NK-92 (cell line): ENCODE results near the gene ABCB6.
A peak's percentile ranks its signal among the peaks of the same experiment; 100 is the strongest.
"Not testable (repeated sequence)": the region's sequence is repeated elsewhere in the genome, so short reads cannot be mapped to it uniquely, and the experiment has no call there.

Experiments used
- DNase-seq: peaks from one replicate; lab custom pipeline; 2025; ENCODE audit not compliant: unreplicated experiment; lab: John Stamatoyannopoulos, UW

Gene ABCB6

DNA sequence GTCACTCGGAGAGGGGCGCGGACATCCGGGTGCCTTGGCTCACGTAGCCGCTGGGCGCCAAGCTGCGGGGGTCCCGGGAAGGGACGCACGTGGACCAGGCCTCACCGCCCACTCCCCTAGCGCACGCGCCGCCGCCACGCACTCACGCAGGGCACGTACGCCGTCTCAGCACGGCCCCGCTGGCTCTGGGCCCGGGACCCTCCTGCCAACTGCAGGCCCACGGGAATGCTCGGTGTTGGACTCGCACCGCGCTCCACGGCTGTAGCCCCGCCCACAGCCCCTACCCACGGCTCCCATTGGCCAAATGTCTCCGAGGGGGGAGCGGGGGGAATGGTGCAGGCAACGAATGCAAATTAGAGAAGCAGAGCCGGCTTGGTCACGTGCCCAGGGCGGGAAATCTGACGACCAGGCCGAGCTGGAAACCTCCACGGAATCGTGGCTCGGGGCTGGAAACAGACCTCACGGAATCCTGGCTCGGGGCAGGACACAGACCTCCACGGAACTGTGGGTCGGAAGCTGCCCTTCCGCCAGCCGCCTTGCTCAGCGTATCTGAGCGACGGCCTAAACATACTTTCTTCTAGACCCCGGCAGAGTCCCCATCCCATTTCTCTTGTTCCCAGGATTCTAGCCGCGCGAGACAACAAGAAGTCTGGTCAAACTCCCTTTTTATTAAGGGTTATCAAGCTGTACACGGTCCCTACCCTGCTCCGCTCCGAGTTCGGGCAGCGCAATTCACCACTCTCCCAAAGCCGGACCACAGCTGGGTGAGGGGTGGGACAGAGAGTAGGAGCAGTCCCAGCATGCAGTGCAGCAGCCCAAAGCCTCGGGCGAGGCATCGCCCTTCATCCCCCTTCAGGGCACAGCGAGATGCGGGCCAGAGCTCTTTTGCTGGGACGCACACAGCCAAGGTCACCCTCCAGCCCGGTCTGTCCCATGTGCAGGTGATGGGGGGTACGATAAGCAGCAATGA, at the start of gene ABCB6:
Gene ABCB6 (minus strand): TSS at position 227 of the 970 bp plus-strand sequence. CDS start 285 bp downstream, outside the sequence.
- DNase-seq: peak; percentile 33

DNA sequence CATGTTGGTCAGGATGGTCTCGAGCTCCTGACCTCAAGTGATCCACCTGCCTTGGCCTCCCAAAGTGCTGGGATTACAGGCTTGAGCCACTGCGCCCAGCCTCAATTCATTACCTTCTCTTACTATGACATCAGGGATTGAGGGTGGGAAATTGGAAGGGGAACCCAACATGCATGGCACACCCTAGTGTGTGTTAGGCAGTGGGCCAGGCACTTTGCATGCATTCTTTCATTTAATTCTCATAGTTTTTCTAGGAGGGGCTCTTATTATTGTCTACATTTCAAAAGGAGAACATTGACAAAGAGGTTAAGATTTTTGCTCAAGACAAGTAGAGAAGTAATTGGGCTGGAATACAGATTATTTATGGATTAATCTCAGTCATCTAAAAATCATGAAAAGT, 49.5 kb upstream of the ABCB6 start:
- no peak for DNase-seq

DNA sequence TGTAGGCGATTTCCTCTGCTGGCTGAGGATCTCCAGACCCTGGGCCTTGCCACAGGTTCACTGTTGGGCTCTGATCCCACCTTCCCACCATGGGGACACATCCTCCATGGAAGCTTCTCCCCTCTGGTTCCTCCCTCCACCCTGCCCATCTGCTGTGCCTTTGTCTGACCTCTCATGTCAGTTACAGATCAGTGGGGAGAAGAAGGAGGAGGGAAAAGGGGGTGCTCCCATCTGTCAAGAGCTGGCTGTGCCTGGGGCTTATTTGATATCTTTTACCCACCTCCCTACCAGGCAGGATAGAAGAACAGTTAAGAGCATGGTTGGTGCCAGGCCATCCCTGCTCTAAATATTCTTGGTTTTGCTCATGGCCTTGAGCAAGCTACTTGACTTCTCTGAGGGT, 48.1 kb upstream of the ABCB6 start:
- no peak for DNase-seq

DNA sequence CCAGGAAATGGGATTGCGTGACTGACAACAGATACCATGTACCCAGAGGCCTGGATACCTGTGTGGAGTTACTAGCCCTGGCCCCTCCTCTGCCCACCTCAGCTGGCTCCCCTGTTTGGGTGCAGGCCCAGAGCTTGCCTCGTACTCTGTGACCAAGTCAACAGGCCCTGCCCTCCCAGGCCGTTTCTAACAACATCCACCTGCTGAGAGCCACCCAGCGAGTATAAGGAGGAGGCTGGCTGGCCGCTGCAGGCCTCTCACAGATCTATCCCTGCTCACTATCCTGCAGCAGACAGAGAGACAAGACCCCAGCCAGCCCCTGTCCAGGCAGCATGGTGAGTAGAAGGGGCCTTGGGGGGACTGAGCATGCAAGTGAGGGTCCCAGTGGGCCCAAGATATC, 47.5 kb upstream of the ABCB6 start:
- no peak for DNase-seq

DNA sequence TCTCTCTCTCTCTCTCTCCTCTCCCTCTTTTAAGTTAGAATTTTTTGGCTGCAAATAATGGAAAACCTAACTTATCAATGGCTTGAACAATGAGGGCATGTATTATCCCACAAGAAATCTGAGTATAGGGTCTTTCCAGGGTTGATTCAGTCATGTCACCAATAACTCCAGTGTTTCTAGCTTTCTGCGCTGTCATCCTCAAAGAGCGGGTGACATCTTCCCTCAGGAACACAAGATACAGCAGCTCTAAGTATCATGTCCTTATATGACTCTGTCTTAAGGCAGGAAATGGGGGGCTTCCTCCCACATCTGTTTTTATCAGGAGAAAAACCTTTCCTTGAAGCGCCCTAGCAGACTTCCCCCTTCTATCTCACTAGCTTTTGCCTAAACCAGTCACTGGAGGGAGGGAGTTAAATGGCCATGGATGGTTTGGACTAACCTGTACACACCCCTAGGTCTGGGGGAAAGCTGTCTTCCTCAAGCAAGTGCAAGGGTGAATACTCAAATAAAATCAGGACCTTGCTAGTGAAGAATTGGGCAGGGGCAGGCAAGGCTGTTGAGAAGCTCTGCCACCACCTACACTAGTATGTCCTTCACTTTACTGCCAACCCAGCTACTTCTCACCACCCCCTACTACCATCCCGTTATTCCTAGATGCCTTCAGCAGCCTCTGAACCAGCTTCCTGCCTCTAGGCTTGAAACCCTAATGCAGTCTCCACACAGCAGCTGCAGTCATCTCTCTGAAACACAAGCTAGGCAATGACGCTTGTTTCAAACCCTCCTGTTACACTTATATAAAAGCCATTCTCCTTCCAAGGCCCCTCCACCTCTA, 42.5 kb upstream of the ABCB6 start:
- no peak for DNase-seq

DNA sequence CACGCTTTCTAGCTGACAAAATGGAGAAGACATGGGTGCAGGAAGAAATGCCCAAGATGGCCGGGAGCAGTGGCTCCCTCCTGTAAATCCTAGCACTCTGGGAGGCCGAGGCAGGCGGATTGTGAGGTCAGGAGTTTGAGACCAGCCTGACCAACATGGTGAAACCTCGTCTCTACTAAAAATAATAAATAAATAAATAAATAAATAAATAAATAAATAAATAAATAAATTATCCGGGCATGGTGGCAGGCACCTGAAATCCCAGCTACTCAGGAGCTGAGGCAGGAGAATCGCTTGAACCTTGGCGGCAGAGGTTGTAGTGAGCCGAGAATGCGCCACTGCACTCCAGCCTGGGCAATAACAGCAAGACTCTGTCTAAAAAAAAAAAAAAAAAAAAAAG, 40.2 kb upstream of the ABCB6 start:
- not testable (repeated sequence) for DNase-seq

DNA sequence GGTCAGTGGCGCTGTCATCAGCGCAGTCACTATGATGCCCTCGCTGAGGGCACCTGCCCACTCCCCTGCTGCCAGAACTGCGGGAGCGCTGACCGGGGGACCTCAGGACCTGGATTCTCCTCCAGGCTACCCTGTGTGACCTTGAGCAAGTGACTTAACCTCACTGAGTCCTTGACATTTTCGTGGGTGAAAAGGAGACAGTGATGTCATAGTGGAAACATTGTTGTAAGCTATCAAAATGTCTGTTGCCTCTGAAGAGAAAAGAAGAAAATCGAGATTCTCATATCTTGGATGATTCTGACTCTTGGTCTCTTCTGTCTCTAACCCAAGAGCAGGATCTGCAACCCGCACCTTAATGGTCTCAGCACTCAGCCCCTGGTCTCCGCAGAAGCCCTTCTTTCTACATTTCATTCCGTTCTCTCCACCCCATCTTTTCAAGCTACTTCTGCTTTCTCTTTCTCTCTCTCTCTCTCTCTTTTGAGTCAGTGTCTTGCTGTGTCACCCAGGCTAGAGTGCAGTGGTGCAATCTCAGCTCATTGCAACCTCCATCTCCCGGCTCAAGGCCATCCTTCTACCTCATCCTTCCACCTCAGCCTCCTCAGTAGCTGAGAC, 35.9 kb upstream of the ABCB6 start:
- DNase-seq: no peak

DNA sequence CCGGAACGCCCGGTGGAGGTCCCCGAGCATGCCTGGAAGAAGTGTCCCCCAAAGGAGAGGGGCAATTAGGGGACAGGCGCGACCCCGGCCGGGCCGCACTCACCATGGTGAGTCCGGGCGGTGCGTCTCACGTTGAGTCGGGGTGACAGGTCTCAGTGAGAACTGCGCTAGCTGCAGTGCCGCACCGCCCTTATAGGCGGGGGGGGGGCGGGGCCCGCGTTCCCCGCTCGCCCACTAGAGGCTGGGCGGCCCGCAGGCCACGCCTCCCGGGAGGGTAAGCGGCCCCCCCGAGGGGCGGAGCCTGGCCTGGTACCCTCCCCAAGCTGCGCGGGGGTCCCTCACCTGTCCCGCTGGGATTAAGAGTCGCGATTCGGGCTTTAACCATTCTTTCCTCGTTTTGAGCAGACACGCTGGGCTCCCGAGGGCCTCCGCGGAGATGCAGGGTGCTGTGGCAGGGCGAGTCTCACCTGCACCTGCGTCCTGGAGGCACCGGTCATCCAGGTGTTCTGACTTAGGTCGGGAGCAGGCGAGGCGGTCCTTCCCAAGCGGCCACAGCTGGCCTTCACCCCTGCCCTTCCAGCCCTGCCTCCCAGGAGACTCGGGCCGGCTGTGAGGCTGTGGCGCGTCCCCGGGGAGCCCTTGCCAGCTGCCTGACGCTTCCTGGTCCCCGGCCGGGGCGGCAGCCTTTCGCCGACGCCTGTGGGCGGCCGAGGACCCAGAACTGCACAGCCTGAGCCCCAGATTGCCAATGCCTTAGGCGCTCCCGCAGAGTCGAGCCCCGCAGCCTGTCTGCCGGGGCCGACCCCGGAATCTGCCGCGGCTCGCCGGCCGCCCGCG, 35.2 kb upstream of the ABCB6 start, which contains the start of gene TUBA4A:
Gene TUBA4A (minus strand): TSS at position 166 of the 837 bp plus-strand sequence. CDS start 60 bp downstream, at position 106.
- peak; percentile 52 for DNase-seq

DNA sequence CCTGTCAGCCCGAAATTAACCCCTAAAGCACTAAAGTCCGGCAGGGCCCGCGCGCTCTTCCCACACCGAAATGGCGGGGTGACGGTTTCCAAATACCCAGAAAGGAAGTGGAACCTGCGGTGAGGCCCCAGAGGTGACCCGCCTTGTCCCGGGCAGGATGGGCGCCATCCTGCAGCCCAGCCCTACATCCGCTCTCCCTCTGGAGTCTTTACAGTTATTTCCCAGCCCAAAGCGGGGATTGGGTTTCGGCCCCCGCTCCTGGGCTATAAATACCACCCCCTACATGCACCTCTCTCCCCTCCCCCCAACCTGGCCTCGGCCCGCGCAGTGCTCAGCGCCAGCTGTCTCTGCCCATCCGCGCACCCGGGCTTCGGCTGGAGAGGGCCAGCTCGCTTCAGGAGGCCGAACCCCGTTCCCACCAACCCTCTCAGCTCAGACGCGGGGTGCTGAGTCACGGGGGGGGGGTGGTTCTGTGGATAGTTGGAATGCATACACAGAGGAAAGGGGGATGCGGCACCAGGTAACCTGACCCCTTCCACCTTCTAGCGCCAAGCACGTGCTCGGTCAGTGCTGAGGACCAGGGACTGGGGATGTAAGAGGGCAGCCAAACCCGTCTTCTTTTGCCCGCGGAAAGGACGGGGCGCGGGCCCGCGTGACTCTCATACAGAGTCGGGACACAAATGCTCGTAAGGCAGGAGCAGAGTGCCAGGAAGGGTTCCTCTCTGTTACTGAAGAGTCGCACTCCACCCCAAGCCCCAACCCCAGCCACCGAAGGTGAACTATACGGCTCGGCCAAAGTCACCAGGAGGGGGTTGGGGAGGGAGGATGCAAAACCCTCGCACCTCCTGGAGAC, 34.4 kb upstream of the ABCB6 start, which contains the start of gene TUBA4B:
Gene TUBA4B (plus strand): TSS at position 344 of the 853 bp plus-strand sequence. CDS start 165 bp downstream, at position 509.
- DNase-seq: no peak

DNA sequence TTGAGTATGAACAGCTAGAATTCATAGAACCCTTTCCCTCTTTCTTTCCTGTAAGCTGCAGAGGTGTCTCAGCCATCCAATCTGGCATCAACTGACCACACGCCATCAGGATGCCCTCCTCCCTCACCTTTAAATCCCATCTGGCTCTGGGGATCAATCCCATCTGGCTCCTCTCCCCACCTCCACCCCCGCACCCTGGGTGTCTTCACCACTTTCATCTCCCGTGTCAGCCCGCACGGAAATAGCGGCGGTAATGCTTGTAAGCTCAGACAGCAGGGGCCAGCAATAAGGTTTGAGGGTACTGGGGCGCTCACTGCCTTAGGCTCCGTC, 33.8 kb upstream of the ABCB6 start:
- no peak for DNase-seq

DNA sequence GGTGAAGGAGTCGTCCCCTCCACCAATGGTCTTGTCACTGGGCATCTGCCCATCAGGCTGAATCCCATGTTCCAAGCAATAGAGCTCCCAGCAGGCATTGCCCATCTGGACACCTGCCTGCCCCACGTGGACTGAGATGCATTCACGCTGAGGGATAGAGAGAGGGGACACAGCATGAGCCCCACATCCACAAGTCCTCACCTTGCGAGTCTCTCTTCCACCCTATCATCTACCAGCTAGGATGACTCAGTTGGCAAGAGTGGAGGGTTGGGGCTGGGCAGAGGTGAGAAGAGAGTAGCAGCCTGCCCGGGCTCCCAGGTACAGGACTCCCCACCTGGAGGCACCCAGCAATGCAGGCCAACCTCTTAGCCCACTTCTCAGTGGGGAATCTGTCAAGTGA, 33.3 kb upstream of the ABCB6 start:
- DNase-seq: no peak

DNA sequence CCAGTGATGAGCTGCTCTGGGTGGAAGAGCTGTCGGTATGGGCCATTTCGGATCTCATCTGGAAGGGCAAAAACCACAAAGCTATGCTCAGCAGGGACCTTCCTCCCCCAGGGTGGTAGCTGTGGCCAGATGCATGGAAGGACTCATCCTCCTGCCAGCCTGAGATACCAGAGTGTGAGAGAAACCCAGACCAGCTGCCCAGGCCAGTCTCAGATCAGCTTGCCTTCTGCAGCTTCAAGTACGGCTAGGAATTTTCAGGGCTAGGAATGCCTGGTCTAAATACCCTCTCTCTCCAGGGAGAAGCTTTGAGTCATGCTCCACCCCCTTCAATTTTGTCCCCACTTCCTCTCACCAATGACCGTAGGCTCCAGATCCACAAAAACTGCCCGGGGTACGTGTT, 32.9 kb upstream of the ABCB6 start:
- no peak for DNase-seq

DNA sequence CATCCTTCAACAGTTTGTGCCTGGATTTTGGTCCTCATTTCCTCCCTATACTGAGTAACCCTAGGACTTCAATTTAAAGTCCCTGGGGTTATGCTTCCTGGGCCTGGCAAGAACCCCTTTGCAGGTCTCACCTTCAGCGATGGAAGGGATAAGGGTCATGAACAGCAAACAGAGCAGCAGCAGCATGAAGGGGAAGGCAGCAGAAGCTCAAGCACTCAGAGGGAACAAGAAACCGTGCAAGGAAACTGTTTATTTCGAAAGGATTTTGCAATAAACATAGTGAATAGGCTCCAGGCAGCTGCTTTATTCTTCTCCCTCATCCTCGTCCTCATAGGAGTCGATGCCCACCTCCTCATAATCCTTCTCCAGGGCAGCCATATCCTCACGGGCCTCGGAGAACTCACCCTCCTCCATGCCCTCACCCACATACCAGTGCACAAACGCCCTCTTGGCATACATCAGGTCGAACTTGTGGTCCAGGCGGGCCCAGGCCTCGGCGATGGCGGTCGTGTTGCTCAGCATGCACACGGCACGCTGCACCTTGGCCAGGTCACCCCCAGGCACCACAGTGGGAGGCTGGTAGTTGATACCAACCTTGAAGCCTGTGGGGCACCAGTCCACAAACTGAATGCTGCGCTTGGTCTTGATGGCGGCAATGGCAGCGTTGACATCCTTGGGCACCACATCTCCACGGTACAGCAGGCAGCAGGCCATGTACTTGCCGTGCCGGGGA, 31.5 kb upstream of the ABCB6 start:
- no peak for DNase-seq

DNA sequence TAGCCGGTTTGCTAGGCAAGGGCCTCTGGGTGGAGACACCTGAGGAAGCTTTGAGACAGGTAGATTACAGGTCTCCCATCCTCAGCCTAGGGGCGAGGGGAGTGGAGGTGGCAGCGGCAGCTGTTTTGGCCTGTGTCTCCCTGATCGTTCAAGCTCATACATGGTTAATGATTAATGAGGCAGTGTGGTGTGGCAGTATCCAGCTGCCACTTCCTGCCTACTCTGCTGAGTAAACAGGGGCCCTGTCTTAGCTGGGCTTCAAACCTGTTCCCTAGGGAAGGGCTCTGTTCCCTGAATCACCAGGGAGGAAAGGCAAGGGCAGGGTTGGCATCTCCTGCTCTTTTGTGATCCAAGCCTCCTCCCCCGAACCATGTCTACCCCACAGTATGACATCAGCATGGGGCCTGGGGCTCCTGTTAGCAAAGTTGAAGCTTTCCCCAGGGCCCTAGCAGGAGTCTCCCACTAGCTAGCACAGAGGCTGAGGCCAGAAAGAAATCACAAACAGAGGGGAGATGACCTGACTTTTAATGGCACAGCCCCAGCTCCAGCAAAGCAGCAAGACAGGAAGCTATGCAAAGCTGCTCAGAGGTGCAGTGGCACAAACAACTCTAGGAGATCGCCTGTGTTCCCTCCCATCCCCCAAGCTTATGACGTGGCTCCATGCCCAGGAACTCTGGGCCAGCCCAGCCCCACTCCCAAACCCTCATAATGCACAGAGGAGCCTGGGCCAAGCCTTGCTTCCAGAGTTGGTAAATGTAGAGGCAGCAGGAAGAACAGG, 30.6 kb upstream of the ABCB6 start:
- DNase-seq: no peak

DNA sequence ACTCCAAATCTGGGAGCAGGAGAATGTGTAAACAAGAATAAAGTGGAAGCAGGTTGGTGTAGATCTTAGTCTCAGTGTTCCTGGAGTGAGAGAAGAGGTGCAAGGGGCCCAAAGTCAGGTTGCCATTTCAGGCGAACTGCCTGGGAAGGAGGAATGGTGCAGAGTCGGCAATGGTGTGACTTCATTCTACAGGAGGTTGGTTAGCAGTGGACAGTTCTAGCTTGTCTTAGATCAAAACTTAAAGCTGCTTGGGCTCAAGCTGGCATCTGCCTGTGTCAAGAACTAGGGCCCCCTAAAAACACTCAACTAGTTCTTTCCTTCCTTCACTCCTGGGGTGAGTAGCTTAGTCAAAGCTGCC, 30.1 kb upstream of the ABCB6 start:
- DNase-seq: no peak

DNA sequence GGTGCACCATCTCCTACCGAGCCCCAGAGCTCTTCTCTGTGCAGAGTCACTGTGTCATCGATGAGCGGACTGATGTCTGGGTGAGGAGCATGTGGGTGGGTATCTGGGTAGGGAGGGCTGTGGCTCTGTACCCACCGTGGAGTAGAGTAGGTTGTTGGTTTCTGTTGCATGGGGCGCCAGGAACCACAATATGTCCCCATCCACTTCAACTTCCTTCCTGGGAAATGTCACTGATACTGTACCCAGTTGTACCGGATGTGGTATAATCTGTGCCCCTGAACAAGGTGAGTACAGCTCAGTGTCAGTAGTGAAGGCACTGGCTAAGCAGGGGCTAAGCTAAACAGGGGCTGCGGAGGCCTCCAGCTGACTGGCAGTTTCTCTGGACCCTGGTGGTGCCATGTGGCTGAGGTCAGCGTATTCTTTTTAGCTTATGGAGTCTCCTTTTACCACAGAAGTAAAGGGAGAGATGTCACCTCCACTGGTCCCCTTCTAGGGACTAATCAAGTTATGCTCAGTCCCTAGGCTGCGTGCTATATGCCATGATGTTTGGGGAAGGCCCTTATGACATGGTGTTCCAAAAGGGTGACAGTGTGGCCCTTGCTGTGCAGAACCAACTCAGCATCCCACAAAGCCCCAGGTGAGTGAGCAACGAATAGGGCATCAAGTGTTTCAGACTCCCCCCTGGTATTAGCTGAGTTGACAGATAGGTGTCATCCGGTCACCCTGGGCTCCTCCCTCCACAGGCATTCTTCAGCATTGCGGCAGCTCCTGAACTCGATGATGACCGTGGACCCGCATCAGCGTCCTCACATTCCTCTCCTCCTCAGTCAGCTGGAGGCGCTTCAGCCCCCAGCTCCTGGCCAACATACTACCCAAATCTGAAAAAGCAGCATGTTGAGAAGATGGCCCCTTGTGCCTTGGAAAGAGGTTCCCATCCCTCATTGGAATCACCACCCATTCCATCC, 29.2 kb upstream of the ABCB6 start:
- DNase-seq: no peak

DNA sequence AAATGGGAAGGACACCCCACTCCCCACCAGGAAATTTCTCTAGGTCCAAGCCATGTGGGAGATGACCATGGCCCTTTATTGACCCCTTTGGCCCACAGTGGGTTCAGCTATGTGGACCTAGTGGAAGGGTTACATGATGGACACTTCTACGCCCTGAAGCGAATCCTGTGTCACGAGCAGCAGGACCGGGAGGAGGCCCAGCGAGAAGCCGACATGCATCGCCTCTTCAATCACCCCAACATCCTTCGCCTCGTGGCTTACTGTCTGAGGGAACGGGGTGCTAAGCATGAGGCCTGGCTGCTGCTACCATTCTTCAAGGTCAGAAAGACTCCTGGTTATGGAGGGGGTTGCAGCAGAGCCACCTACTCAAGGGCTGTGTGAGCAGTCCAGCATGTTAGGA, 27.8 kb upstream of the ABCB6 start:
- no peak for DNase-seq
